ENCODE measurements around the gene ACP3. TPM values are rescaled to one million over a fixed set of nuclear protein-coding genes. Genes with fewer than 3 reads are reported as not detected.
A peak's percentile ranks its signal among the peaks of the same experiment; 100 is the strongest.

Gene ACP3
- polyA plus RNA-seq, 1 donor (not counting 4 experiments of a cell fraction or from before 2014, with no cell fraction given): 1.3 TPM

DNA sequence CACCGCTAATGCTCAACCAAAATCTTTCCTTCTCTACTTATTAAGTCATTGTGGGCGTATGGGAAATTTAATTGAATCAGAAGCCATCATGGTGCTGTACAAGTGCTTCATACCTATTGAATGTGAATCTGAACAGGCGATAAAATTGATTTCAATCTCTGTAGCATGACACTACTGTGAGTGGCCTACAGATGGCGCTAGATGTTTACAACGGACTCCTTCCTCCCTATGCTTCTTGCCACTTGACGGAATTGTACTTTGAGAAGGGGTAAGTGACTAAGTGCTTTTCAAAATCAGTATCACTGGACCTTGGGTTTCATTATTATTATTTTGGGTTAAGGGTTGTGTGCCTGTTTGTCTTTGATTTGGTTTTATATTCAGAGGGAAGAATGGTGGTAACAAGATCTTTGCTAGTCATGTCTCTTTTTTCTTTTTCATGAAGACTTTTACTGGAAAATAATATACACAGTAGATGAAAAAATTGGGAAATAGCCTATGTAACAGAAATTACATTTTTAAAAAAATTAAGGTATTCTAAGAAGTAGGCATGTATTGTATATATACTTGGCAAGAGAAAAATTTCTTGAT, 35.4 kb downstream of the ACP3 start:
- Histone ChIP-seq H3K4me1 (ENCODE audit: control insufficient read depth, extremely low read depth, insufficient read depth, low read length) (peaks cover 3% of the 10 kb centered on the region), H2AFZ (ENCODE audit: control insufficient read depth, low read length) (no peak overlapping the region), H3K27me3 (ENCODE audit: control insufficient read depth, extremely low read depth, insufficient read depth, low read length) (no peaks in the 10 kb centered on the region), H3K9me1 (ENCODE audit: control insufficient read depth, extremely low read depth, insufficient read depth, low read length) (no peaks in the 10 kb centered on the region), H3K4me3 (ENCODE audit: control insufficient read depth in 2 of 3, extremely low read depth in 1 of 3, insufficient read depth in 2 of 3, low read depth in 1 of 3, low read length in 3 of 3) (no peak overlapping the region), H3K79me2 (ENCODE audit: control insufficient read depth, insufficient read depth, low read length) (no peaks in the 10 kb centered on the region), H3K9me3 (ENCODE audit: control insufficient read depth, low read depth, low read length) (no peaks in the 10 kb centered on the region), H3K4me2 (ENCODE audit: control insufficient read depth, extremely low read depth, insufficient read depth, low read depth, low read length) (no peak overlapping the region), H3K27ac (ENCODE audit: control insufficient read depth, insufficient read depth, low read length) (no peak overlapping the region), H3K9ac (ENCODE audit: control insufficient read depth, extremely low read depth, insufficient read depth, low read length) (no peak overlapping the region), H4K20me1 (ENCODE audit: control insufficient read depth, extremely low read depth, insufficient read depth, low read length) (no peaks in the 10 kb centered on the region), H3K36me3 (ENCODE audit: control insufficient read depth in 2 of 2, extremely low read depth in 1 of 2, insufficient read depth in 2 of 2, low read length in 2 of 2) (no peaks in the 10 kb centered on the region)
- DNase-seq (ENCODE audit: low read depth, low spot score) (peak; percentile 53), FAIRE-seq (peak; percentile 91)
- dilution Hi-C loops (cut with MboI; ENCODE audit: extremely low pct_ligation_motif_present, low sequenced_read_pairs): no loop called here
- no peak for TF ChIP-seq EZH2 (IDR thresholded peaks at IDR 0.05; ENCODE audit: low read length)
- TF ChIP-seq, protein P1, sequence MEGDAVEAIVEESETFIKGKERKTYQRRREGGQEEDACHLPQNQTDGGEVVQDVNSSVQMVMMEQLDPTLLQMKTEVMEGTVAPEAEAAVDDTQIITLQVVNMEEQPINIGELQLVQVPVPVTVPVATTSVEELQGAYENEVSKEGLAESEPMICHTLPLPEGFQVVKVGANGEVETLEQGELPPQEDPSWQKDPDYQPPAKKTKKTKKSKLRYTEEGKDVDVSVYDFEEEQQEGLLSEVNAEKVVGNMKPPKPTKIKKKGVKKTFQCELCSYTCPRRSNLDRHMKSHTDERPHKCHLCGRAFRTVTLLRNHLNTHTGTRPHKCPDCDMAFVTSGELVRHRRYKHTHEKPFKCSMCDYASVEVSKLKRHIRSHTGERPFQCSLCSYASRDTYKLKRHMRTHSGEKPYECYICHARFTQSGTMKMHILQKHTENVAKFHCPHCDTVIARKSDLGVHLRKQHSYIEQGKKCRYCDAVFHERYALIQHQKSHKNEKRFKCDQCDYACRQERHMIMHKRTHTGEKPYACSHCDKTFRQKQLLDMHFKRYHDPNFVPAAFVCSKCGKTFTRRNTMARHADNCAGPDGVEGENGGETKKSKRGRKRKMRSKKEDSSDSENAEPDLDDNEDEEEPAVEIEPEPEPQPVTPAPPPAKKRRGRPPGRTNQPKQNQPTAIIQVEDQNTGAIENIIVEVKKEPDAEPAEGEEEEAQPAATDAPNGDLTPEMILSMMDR (optimal IDR thresholded peaks at IDR 0.05 in 1 of 3, IDR thresholded peaks at IDR 0.05 in 1 of 3, conservative IDR thresholded peaks at IDR 0.05 in 1 of 3; ENCODE audit: extremely low read depth in 1 of 3, insufficient read depth in 2 of 3, low read length in 3 of 3): peak; percentile 79 to 88 (median 84)

DNA sequence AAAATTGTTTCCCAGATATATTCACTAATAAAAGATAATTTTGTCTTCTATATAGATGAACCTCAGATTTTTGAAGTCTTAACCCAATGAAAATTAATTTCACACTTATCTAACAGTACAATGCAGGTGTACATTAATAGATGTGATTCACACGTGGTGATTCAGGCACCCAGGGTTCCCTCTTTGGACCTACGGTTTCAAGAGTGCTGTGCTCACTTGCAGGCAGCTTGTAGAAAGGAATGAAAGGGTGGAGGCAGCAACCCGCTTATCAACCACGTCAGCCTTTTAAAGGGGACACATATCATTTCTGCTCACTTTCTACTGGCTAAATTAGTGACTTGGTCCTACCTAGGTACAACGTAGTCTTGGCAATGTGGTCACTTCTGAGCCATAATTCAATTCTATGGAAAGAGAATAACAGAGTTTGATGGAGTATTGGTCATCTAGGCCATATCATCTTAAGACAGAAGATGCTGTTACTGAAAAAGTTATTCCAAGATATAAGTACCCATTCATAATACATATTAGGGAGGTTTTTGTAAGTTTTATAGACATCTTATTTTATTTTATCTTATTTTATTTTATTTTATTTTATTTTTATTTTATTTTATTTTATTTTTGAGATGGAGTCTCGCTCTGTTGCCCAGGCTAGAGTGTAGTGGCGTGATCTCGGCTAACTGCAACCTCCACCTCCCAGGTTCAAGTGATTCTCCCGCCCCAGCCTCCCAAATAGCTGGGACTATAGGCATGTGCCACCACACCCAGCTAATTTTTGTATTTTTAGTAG, 37.9 kb downstream of the ACP3 start:
- Histone ChIP-seq H4K20me1 (ENCODE audit: control insufficient read depth, extremely low read depth, insufficient read depth, low read length) (no peaks in the 10 kb centered on the region), H3K9me1 (ENCODE audit: control insufficient read depth, extremely low read depth, insufficient read depth, low read length) (no peaks in the 10 kb centered on the region), H2AFZ (ENCODE audit: control insufficient read depth, low read length) (no peak overlapping the region), H3K9me3 (ENCODE audit: control insufficient read depth, low read depth, low read length) (no peaks in the 10 kb centered on the region), H3K9ac (ENCODE audit: control insufficient read depth, extremely low read depth, insufficient read depth, low read length) (no peak overlapping the region), H3K4me3 (ENCODE audit: control insufficient read depth in 2 of 3, extremely low read depth in 1 of 3, insufficient read depth in 2 of 3, low read depth in 1 of 3, low read length in 3 of 3) (no peak overlapping the region), H3K4me1 (ENCODE audit: control insufficient read depth, extremely low read depth, insufficient read depth, low read length) (no peaks in the 10 kb centered on the region), H3K27ac (ENCODE audit: control insufficient read depth, insufficient read depth, low read length) (no peak overlapping the region), H3K79me2 (ENCODE audit: control insufficient read depth, insufficient read depth, low read length) (no peaks in the 10 kb centered on the region), H3K4me2 (ENCODE audit: control insufficient read depth, extremely low read depth, insufficient read depth, low read depth, low read length) (no peak overlapping the region), H3K27me3 (ENCODE audit: control insufficient read depth, extremely low read depth, insufficient read depth, low read length) (no peaks in the 10 kb centered on the region), H3K36me3 (ENCODE audit: control insufficient read depth in 2 of 2, extremely low read depth in 1 of 2, insufficient read depth in 2 of 2, low read length in 2 of 2) (no peaks in the 10 kb centered on the region)
- dilution Hi-C loops (cut with MboI; ENCODE audit: extremely low pct_ligation_motif_present, low sequenced_read_pairs): no loop called here
- FAIRE-seq: no peak
- TF ChIP-seq, protein P1 (optimal IDR thresholded peaks at IDR 0.05 in 1 of 3, IDR thresholded peaks at IDR 0.05 in 1 of 3, conservative IDR thresholded peaks at IDR 0.05 in 1 of 3; ENCODE audit: extremely low read depth in 1 of 3, insufficient read depth in 2 of 3, low read length in 3 of 3): no peak
- no peak for TF ChIP-seq EZH2 (IDR thresholded peaks at IDR 0.05; ENCODE audit: low read length)
- peak; percentile 23 for DNase-seq (ENCODE audit: low read depth, low spot score)

Data from keratinocyte (primary cell).